HG03469 (cell line): ENCODE measurements around the gene KCNA4.
"Not testable (repeated sequence)": the region's sequence is repeated elsewhere in the genome, so short reads cannot be mapped to it uniquely, and the experiment has no call there.

Experiments used
- ATAC-seq: cut with Tn5 transposase; IDR thresholded peaks from one replicate; pipeline ENCODE4 v1.9.1; 2021; ENCODE audit warnings: mild to moderate bottlenecking, moderate library complexity, moderate number of reproducible peaks; ENCODE audit not compliant: unreplicated experiment

The KCNA4 gene

GRCh38 chr11:30000986-30001750, 15.7 kb downstream of the KCNA4 start:
- no peak for ATAC-seq

- ATAC-seq: no peak
These were observed 20.8 kb downstream of the KCNA4 start for GRCh38 chr11:29996016-29996415.

GRCh38 chr11:29989174-29989970, 27.5 kb downstream of the KCNA4 start:
- no peak for ATAC-seq

DNA sequence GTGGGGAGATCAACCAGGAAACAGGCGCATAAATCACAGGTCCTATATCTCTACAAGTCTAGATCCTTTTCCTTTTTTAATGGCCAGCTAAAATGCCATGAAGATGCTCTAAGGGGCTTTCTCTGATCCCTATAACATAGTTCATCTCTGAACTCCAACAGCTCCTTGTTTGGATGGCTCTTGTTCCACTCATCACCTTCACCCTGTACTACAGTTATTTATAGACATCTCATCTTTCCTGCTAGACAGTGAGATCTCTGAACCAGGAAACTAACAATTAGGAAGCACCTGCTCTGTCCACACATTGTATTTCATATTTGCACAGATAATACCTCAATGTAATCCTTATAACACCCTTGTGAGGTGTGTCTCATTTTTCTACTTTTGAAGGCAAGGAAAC, 31.6 kb downstream of the KCNA4 start:
- no peak for ATAC-seq

DNA sequence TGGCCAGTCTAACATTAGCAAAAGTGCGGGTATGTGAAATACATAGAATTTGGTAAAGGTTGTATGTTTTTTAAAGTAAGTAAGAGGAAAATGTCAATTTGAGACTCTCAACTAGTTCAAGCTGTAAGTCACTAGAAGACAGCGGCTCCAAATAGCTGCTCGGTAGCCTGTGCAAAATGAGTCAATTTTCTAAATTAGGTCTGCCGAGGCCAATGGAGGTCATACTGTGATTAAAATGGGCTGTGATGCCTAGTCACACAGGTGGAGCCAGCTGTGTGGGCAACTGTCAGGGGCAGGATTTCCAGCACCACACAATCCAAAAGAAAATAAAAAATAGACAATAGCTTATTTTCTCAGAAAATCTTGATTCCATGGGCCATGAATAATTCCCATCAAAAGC, 32.3 kb downstream of the KCNA4 start:
- no peak for ATAC-seq

- no peak for ATAC-seq
These were observed 38.3 kb downstream of the KCNA4 start for GRCh38 chr11:29978549-29978948.

GRCh38 chr11:29975580-29975979, 41.2 kb downstream of the KCNA4 start:
- not testable (repeated sequence) for ATAC-seq

DNA sequence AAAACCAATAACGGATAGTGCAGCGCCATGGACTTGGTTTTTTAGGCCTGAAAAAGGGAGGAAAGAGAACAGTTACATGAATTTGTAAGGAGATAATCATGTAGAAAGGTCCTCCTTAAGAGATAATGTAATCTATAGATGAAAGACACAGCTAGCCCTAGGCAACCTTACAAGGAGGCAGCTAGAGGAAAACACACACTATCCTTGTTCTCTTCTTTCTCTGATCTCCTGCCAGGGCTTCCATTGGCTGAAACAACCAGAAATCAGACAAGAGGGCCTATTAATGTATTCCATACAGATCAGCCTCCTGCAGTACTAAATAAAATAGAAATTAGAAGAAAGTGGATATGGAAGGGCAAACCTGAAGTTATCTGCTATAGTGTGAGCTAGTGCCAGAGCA, 53.0 kb downstream of the KCNA4 start:
- no peak for ATAC-seq

DNA sequence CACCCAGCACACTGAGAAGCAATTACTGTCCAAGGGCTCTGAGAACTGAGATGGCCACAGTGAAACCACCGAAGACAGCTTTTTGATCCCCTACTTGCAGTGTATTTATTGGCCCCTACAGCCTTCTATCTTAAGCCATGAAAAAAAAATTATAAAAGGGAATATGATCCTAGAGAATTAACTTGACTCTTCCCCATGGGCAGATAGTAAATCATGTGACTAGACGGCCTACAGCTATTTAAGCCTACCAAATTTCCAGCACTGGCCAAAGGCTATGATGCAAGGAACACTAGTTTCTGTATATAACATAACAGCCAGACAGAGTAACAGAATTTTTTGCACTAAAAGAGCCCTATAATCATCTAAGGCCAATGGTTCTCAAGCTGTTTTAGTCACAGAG, 53.8 kb downstream of the KCNA4 start:
- ATAC-seq: no peak

DNA sequence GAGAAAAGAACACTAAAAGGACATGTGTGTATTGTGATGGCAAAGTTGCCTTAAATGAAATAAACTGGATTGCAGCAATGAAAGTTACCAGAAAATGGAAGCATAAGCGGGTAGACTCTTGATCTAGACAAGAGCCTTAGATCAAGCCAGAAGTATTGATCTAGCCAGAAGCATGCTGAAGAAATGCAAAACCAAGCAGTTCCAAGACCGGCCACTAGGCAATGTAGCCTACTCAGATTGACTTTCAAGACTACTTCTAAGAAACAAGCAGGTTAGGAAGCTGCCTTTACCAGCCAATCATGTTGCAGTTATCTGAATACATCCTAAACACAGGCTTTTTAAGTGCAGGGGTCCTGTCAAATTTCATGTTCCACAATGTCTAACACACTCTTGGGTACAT, 54.6 kb downstream of the KCNA4 start:
- peak; percentile 76 for ATAC-seq
